Skeletal muscle tissue (tissue), 4 donors: ENCODE results near the gene C1QTNF6. TPM values are rescaled to one million over a fixed set of nuclear protein-coding genes. Genes with fewer than 3 reads are reported as not detected.

Experiments used
- H3K27ac ChIP-seq: one replicate; pipeline ENCODE4 v1.7.0; 2013; ENCODE audit warnings: mild to moderate bottlenecking, low read depth, low read length, inconsistent platforms
- H3K27me3 ChIP-seq, 3 donors: one replicate each; pipeline ENCODE4 v1.7.0; 2013; ENCODE audit warnings: low read length in 3 of 3; ENCODE audit not compliant: control insufficient read depth in 3 of 3, insufficient read depth in 3 of 3
- H3K36me3 ChIP-seq, 3 donors: one replicate each; pipeline ENCODE4 v1.7.0; 2013; ENCODE audit warnings: low read length in 3 of 3; ENCODE audit not compliant: control insufficient read depth in 3 of 3, insufficient read depth in 3 of 3
- H3K4me1 ChIP-seq, 3 donors: one replicate each; pipeline ENCODE4 v1.7.0; 2013; ENCODE audit warnings: low read length in 3 of 3, mild to moderate bottlenecking in 3 of 3; ENCODE audit not compliant: control insufficient read depth in 3 of 3, insufficient read depth in 3 of 3
- H3K4me3 ChIP-seq, 3 donors: one replicate each; pipeline ENCODE4 v1.7.0; 2013; ENCODE audit warnings: low read length in 3 of 3
- H3K9ac ChIP-seq, 3 donors: one replicate each; pipeline ENCODE4 v1.7.0; 2013; ENCODE audit warnings: low read length in 3 of 3, mild to moderate bottlenecking in 3 of 3, moderate library complexity in 2 of 3, low read depth in 1 of 3
- H3K9me3 ChIP-seq, 3 donors: one replicate each; pipeline ENCODE4 v1.7.0; 2013; ENCODE audit warnings: low read length in 3 of 3; ENCODE audit not compliant: control insufficient read depth in 3 of 3
- total RNA-seq: library from RNA; depleted of rRNA; stranded (reverse); fragments of >200 nt; gene quantifications from one replicate; pipeline ENCODE4 v1.2.3, GENCODE V29; 2014
- donor health status: Osteomylitis.

Gene C1QTNF6
- total RNA-seq, 1 donor from 2014 or later = 6.3 TPM

GRCh38 chr22:37192204-37192603 is 4.2 kb upstream of the C1QTNF6 start:
- Histone ChIP-seq H3K27ac (no peak overlapping the region), H3K4me3 (no peak overlapping the region), H3K27me3 (no peaks in the 10 kb centered on the region), H3K4me1 (peaks cover 47 to 52% (median 50%) of the 10 kb centered on the region in 3 donors), H3K9me3 (no peaks in the 10 kb centered on the region), H3K9ac (peak overlapping the region in 1 of 3 donors; percentile 28), H3K36me3 (no peaks in the 10 kb centered on the region)

- peaks cover 39 to 46% (median 41%) of the 10 kb centered on the region in 3 donors for H3K4me1 ChIP-seq
- H3K4me3 ChIP-seq = no peak overlapping the region
- no peaks in the 10 kb centered on the region for H3K36me3 ChIP-seq
- H3K27me3 ChIP-seq = no peaks in the 10 kb centered on the region
- H3K9ac ChIP-seq = no peak overlapping the region
- no peaks in the 10 kb centered on the region for H3K9me3 ChIP-seq
- no peak overlapping the region for H3K27ac ChIP-seq
Measured at GRCh38 chr22:37190262-37190780, 2.3 kb upstream of the C1QTNF6 start.

GRCh38 chr22:37188901-37189466 is 937 bp upstream of the C1QTNF6 start:
- Histone ChIP-seq H3K27me3 (no peaks in the 10 kb centered on the region), H3K4me3 (peak overlapping the region; percentile 15 to 44 (median 39)), H3K4me1 (peaks cover 38 to 43% (median 39%) of the 10 kb centered on the region in 3 donors), H3K9me3 (no peaks in the 10 kb centered on the region), H3K36me3 (no peaks in the 10 kb centered on the region), H3K9ac (peak overlapping the region in 2 of 3 donors; percentile 46 to 75), H3K27ac (peak overlapping the region; percentile 85)

DNA sequence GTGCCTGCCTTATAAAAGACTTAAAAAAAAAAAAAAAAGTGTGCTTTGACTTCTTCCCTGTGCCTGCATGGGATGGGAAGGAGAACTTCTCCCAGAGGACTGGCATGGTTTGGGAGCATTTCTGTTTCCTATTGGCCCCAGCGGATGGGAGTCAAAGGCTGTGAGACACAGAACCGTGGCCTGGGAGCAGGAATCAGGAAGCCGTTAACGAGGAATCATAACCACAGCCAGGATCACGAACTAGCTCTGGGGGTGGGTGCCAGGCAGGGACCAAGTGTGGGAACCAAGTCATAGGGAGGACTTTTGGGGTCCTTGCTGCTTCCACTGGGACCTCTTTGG is 526 bp downstream of the C1QTNF6 start:
- H3K36me3 ChIP-seq = no peaks in the 10 kb centered on the region
- H3K4me3 ChIP-seq = peak overlapping the region; percentile 34 to 76 (median 60)
- H3K27ac ChIP-seq = peak overlapping the region; percentile 85
- peaks cover 32 to 38% (median 35%) of the 10 kb centered on the region in 3 donors for H3K4me1 ChIP-seq
- H3K9ac ChIP-seq = peak overlapping the region; percentile 36 to 75 (median 75)
- H3K9me3 ChIP-seq = no peaks in the 10 kb centered on the region
- H3K27me3 ChIP-seq = no peaks in the 10 kb centered on the region

GRCh38 chr22:37186997-37187522 is 987 bp downstream of the C1QTNF6 start:
- peak overlapping the region; percentile 85 for H3K27ac ChIP-seq
- H3K27me3 ChIP-seq = no peaks in the 10 kb centered on the region
- H3K4me3 ChIP-seq = peak overlapping the region in 1 of 3 donors; percentile 76
- peaks cover 32 to 38% (median 35%) of the 10 kb centered on the region in 3 donors for H3K4me1 ChIP-seq
- no peaks in the 10 kb centered on the region for H3K36me3 ChIP-seq
- peak overlapping the region in 1 of 3 donors; percentile 75 for H3K9ac ChIP-seq
- H3K9me3 ChIP-seq = no peaks in the 10 kb centered on the region

GRCh38 chr22:37186228-37186996 is 1.6 kb downstream of the C1QTNF6 start:
- no peaks in the 10 kb centered on the region for H3K36me3 ChIP-seq
- peak overlapping the region; percentile 85 for H3K27ac ChIP-seq
- H3K9me3 ChIP-seq = no peaks in the 10 kb centered on the region
- H3K4me3 ChIP-seq = no peak overlapping the region
- H3K9ac ChIP-seq = no peak overlapping the region
- peaks cover 32 to 38% (median 35%) of the 10 kb centered on the region in 3 donors for H3K4me1 ChIP-seq
- no peaks in the 10 kb centered on the region for H3K27me3 ChIP-seq

DNA sequence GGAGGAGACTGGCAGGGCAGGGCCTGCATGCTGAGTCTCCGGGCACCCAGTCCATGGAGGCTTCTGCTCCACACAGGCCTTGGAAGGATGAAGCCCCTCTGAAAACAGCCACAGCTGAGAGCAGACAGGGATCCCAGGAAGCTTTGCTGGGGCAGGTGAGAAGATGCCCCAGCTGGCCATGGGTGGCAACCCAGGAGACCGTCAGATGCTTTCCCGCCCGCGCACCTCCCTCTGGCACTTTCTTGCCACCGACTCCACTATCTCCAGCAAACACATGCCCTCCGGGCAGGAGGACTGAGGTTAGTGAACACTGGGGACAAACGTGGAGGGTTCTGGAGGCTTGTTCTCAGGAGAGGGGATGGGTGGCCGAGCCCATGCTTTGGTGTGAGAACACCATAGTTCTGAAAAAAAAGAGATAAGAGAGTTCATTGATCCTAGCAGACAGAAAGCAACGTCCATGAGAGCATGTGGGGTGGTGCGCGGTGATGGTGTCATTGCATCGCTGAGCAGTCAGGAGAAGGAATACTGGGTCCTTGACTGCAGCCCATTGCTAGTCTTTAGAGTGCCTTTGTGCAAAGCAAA is 2.3 kb downstream of the C1QTNF6 start:
- Histone ChIP-seq H3K27me3 (no peaks in the 10 kb centered on the region), H3K4me1 (peaks cover 32 to 38% (median 35%) of the 10 kb centered on the region in 3 donors), H3K27ac (no peak overlapping the region), H3K4me3 (no peak overlapping the region), H3K9ac (no peak overlapping the region), H3K9me3 (no peaks in the 10 kb centered on the region), H3K36me3 (peaks cover 0 to 2% (median 0%) of the 10 kb centered on the region in 3 donors)

DNA sequence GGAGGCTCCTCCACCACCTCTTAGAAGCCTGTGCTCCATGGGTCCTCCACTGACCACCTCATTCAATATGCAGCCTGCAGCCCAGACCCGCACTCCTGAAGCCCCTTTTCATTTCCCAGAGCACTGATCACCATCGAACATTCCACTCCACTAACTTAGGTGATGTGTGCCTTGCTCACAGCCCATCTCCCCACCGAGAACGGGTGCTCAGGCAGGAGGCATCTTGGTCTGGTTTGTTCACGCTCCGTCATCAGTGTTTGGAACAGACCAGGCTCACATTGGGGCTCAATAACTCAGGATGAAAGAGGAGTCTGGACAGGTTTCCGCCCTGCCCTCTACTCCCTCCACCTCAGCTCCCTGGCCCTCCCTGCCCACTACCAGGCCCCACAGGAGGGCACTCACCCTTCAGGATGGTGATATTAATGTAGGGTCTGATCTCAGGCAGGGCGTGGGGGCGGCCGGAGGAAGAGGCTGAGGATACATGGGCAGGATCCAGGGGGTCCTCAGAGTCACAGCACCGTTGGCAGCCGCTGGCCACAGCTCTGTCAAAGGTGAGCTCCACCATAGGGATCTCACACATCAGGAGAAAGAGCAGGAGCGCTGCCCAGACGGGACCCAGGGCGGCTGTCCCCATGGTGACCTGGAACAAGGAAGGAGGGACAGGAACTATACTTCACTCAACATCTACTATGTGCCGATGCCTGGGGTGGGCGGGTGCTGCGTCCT is 3.1 kb downstream of the C1QTNF6 start:
- Histone ChIP-seq H3K27ac (no peak overlapping the region), H3K27me3 (no peaks in the 10 kb centered on the region), H3K9ac (no peak overlapping the region), H3K36me3 (peaks cover 0 to 2% (median 0%) of the 10 kb centered on the region in 3 donors), H3K4me1 (peaks cover 39 to 40% (median 39%) of the 10 kb centered on the region in 3 donors), H3K4me3 (no peak overlapping the region), H3K9me3 (no peaks in the 10 kb centered on the region)

DNA sequence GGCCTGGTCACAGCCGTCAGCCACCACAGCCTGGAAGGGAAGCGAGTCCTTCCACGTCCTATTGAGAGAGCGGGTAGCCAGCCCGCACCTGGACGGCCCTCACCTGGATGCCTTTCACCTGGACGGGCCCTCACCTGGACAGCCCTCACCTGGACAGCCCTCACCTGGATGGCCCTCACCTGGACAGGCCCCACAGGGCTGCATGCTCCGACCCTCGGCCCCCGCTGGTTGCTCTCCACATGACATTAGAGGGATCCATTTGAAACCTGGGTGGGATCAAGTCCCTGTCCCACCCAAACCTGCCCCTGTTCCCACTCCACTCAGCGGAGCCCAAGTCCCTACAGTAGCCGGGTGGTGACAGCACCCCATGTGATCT is 3.7 kb downstream of the C1QTNF6 start:
- Histone ChIP-seq H3K9ac (no peak overlapping the region), H3K36me3 (peaks cover 0 to 2% (median 0%) of the 10 kb centered on the region in 3 donors), H3K4me3 (no peak overlapping the region), H3K4me1 (peaks cover 39 to 41% (median 39%) of the 10 kb centered on the region in 3 donors), H3K9me3 (no peaks in the 10 kb centered on the region), H3K27me3 (no peaks in the 10 kb centered on the region), H3K27ac (no peak overlapping the region)
